ENCODE data around the gene GAPVD1.

GRCh38 chr9:125399666-125400065 lies 138.0 kb downstream of the GAPVD1 start:
- no peak for TF ChIP-seq CTCF (IDR thresholded peaks at IDR 0.05; ENCODE audit: control extremely low read depth in 1 of 3, insufficient read depth in 1 of 3, low read depth in 1 of 3, low read length in 3 of 3)
- TF ChIP-seq TCF12 (IDR thresholded peaks at IDR 0.05; ENCODE audit: low read depth, low read length): no peak
- no peak for TF ChIP-seq EP300 (IDR thresholded peaks at IDR 0.05; ENCODE audit: borderline replicate concordance in 1 of 2, low read depth in 2 of 2, low read length in 2 of 2)
- no peak for TF ChIP-seq CREB1 (IDR thresholded peaks at IDR 0.05)
- TF ChIP-seq POLR2AphosphoS5 (IDR thresholded peaks at IDR 0.05; ENCODE audit: low read depth, low read length): no peak
- no peak for TF ChIP-seq CTBP2 (IDR thresholded peaks at IDR 0.05; ENCODE audit: borderline replicate concordance, insufficient read depth, insufficient read length, low read length)
- TF ChIP-seq RNF2 (IDR thresholded peaks at IDR 0.05; ENCODE audit: borderline replicate concordance, low read depth, low read length, missing control alignments, poor library complexity, severe bottlenecking): no peak
- no peak for TF ChIP-seq SP2 (IDR thresholded peaks at IDR 0.05; ENCODE audit: low read length)
- TF ChIP-seq CEBPB (IDR thresholded peaks at IDR 0.05; ENCODE audit: low read depth, low read length): no peak
- no peak for TF ChIP-seq EZH2 (IDR thresholded peaks at IDR 0.05; ENCODE audit: low read depth, low read length, severe bottlenecking)
- TF ChIP-seq ZNF274 (IDR thresholded peaks at IDR 0.05; ENCODE audit: borderline replicate concordance, extremely low read depth, low read length): no peak
